ENCODE measurements around the gene RADIL. TPM values are rescaled to one million over a fixed set of nuclear protein-coding genes. Genes with fewer than 3 reads are reported as not detected.

RADIL gene
- total RNA-seq, 3 donors from 2014 or later (not counting 1 experiment from before 2014, with no cell fraction given) = not detected

- ATAC-seq = peak; percentile 87 to 92 (median 92)
- peak; percentile 76 for TF ChIP-seq CTCF (IDR thresholded peaks at IDR 0.05)
- H3K36me3 Mint-ChIP-seq = no peaks in the 10 kb centered on the region
- H3K9me3 Mint-ChIP-seq = no peaks in the 10 kb centered on the region
- H3K27ac Mint-ChIP-seq = peak overlapping the region in 1 of 2 donors; percentile 24
- H3K4me1 Mint-ChIP-seq = peaks cover 11 to 14% of the 10 kb centered on the region in 2 donors
- peak overlapping the region; percentile 20 for H3K4me3 ChIP-seq (ENCODE audit: low read length)
- H3K27ac ChIP-seq (ENCODE audit: low read length) = peak overlapping the region; percentile 26
- no peaks in the 10 kb centered on the region for H3K27me3 ChIP-seq (ENCODE audit: control insufficient read depth, insufficient read depth, low read length)
- H3K4me1 ChIP-seq (ENCODE audit: control insufficient read depth, insufficient read depth, low read length) = peaks cover 17% of the 10 kb centered on the region
- intact Hi-C loops (cut with micrococcal nuclease) = no loop called here
- peak; percentile 80 to 90 for DNase-seq
- 50% methylated on average over 46 of the region's 50 CpGs for WGBS (ENCODE audit: insufficient coverage)
- no peaks in the 10 kb centered on the region for H3K9me3 ChIP-seq (ENCODE audit: control insufficient read depth, insufficient read depth, low read length)
- H3K36me3 ChIP-seq (ENCODE audit: control insufficient read depth, insufficient read depth, low read length) = peaks cover 34% of the 10 kb centered on the region
- H3K27me3 Mint-ChIP-seq (ENCODE audit: low read depth in 2 of 2) = no peaks in the 10 kb centered on the region
- H3K4me3 Mint-ChIP-seq = peak overlapping the region; percentile 70
Measured at GRCh38 chr7:4791738-4792536, 91.6 kb downstream of the RADIL start.

- DNase-seq (no peak), ATAC-seq (no peak)
- H3K4me3 ChIP-seq (ENCODE audit: low read length) = no peak overlapping the region
- intact Hi-C loops (cut with micrococcal nuclease) = no loop called here
- H3K36me3 ChIP-seq (ENCODE audit: control insufficient read depth, insufficient read depth, low read length) = peaks cover 42% of the 10 kb centered on the region
- WGBS (ENCODE audit: insufficient coverage) = 96% methylated on average over 25 of the region's 25 CpGs
- Mint-ChIP-seq H3K36me3 (no peaks in the 10 kb centered on the region), H3K4me3 (peak overlapping the region; percentile 70), H3K4me1 (peaks cover 11 to 14% of the 10 kb centered on the region in 2 donors), H3K9me3 (no peaks in the 10 kb centered on the region), H3K27ac (peak overlapping the region in 1 of 2 donors; percentile 24), H3K27me3 (ENCODE audit: low read depth in 2 of 2) (no peaks in the 10 kb centered on the region)
- no peak overlapping the region for H3K27ac ChIP-seq (ENCODE audit: low read length)
- no peak for TF ChIP-seq CTCF (IDR thresholded peaks at IDR 0.05)
- H3K27me3 ChIP-seq (ENCODE audit: control insufficient read depth, insufficient read depth, low read length) = no peaks in the 10 kb centered on the region
- H3K4me1 ChIP-seq (ENCODE audit: control insufficient read depth, insufficient read depth, low read length) = peaks cover 17% of the 10 kb centered on the region
- no peaks in the 10 kb centered on the region for H3K9me3 ChIP-seq (ENCODE audit: control insufficient read depth, insufficient read depth, low read length)
Measured at GRCh38 chr7:4791101-4791737, 92.3 kb downstream of the RADIL start.

- no peak overlapping the region for H3K27ac ChIP-seq (ENCODE audit: low read length)
- intact Hi-C loops (cut with micrococcal nuclease) = no loop called here
- no peak overlapping the region for H3K4me3 Mint-ChIP-seq
Measured at GRCh38 chr7:4790516-4790991, 93.0 kb downstream of the RADIL start.

More at GRCh38 chr7:4790516-4790991, 93.0 kb downstream of the RADIL start:
- no peaks in the 10 kb centered on the region for H3K9me3 ChIP-seq (ENCODE audit: control insufficient read depth, insufficient read depth, low read length)
- Mint-ChIP-seq H3K4me1 (peaks cover 11 to 14% of the 10 kb centered on the region in 2 donors), H3K27ac (peak overlapping the region in 1 of 2 donors; percentile 72), H3K27me3 (ENCODE audit: low read depth in 2 of 2) (no peaks in the 10 kb centered on the region), H3K36me3 (no peaks in the 10 kb centered on the region), H3K9me3 (no peaks in the 10 kb centered on the region)
- ATAC-seq (no peak), DNase-seq (no peak)
- peaks cover 47% of the 10 kb centered on the region for H3K36me3 ChIP-seq (ENCODE audit: control insufficient read depth, insufficient read depth, low read length)
- no peaks in the 10 kb centered on the region for H3K27me3 ChIP-seq (ENCODE audit: control insufficient read depth, insufficient read depth, low read length)
- peaks cover 17% of the 10 kb centered on the region for H3K4me1 ChIP-seq (ENCODE audit: control insufficient read depth, insufficient read depth, low read length)
- no peak overlapping the region for H3K4me3 ChIP-seq (ENCODE audit: low read length)
- TF ChIP-seq CTCF (IDR thresholded peaks at IDR 0.05) = no peak
- WGBS (ENCODE audit: insufficient coverage) = 96% methylated on average over 24 of the region's 24 CpGs
